ENCODE results near the gene ANK3. TPM values are rescaled to one million over a fixed set of nuclear protein-coding genes. Genes with fewer than 3 reads are reported as not detected.
A peak's percentile ranks its signal among the peaks of the same experiment; 100 is the strongest.

The ANK3 gene
- total and polyA plus RNA-seq, 7 donors, result 11.6 to 170 (median 94.2) TPM

DNA sequence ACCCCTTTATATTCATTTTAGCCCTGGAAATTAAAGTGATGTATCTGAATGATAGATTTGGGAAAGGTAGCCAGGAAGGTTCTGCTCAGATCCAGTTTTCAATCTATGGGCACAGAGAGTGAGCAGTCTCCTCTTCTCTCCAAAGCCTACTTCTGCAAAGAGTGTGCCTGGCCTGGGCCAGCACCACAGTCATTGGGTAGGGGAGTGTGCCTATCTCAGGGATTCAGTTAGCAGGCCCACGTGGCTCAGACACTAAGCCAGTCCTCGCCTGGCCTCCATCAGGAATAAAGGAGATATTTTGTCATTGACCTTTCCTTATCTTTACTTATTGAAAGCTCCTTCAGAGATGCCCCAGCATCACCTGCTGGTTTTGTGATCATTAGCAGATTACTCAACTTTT lies 267.5 kb downstream of the ANK3 start:
- Histone ChIP-seq H3K4me1 (peaks cover 35% of the 10 kb centered on the region), H3K27me3 (ENCODE audit: insufficient read depth in 3 of 3, low read length in 2 of 3) (no peaks in the 10 kb centered on the region), H3K9me3 (no peaks in the 10 kb centered on the region), H3K4me3 (no peak overlapping the region), H3K36me3 (ENCODE audit: insufficient read depth in 1 of 2, low read depth in 1 of 2) (no peaks in the 10 kb centered on the region), H3K27ac (peak overlapping the region; percentile 70)
- intact Hi-C loops (cut with DNase I), result no loop called here
- TF ChIP-seq, protein P1, sequence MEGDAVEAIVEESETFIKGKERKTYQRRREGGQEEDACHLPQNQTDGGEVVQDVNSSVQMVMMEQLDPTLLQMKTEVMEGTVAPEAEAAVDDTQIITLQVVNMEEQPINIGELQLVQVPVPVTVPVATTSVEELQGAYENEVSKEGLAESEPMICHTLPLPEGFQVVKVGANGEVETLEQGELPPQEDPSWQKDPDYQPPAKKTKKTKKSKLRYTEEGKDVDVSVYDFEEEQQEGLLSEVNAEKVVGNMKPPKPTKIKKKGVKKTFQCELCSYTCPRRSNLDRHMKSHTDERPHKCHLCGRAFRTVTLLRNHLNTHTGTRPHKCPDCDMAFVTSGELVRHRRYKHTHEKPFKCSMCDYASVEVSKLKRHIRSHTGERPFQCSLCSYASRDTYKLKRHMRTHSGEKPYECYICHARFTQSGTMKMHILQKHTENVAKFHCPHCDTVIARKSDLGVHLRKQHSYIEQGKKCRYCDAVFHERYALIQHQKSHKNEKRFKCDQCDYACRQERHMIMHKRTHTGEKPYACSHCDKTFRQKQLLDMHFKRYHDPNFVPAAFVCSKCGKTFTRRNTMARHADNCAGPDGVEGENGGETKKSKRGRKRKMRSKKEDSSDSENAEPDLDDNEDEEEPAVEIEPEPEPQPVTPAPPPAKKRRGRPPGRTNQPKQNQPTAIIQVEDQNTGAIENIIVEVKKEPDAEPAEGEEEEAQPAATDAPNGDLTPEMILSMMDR (IDR thresholded peaks at IDR 0.05), result no peak
- DNase-seq (no peak), ATAC-seq (no peak)
- WGBS, 3 donors, result 83 to 84% (median 84%) methylated on average over 2 of the region's 2 CpGs

DNA sequence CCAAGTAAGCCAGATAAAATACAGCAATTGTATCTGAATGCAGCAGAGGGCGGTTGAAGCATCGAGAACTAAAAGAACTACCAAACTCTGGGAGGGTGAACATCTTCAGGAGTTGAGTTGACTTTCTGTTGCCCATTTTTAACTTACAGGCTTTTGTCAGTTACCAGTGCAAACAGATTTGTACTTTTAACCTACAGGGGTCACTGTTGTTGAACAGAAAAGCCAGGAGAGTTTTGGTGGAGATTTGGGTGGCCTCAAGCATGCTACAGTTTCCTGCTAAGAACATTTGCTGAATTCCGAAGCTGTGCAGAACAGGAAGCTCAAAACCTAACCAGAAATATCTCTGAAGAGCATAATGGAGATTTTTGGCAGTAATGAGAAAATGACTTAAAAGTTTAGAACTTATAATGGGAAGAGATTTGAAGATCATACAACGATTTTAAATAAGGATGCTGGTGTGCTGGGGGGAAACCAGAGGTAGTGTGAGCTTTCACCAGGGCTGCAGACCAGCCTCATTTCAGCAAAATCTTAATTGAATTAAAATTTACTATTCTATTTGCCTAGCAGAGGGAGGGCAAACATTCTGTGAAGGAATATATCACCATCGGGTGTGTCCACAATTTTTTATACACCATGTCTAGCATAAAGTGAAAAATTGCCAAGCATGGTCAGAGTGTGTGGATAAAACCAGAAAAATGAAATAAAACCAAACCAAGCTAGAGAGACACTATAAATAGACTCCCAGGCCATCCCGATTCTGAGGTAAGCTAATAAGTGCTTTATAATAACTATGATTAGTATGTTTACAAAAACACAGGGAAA lies 274.7 kb downstream of the ANK3 start:
- DNase-seq, result no peak
- 56 to 67% (median 62%) methylated on average over 6 of the region's 6 CpGs for WGBS, 3 donors
- intact Hi-C loops (cut with DNase I), result loop anchor here (2.0 to 5.0 kb wide), 2 partner anchors 42 to 94 kb away; no protein-coding TSS in a partner anchor
- TF ChIP-seq, protein P1 (IDR thresholded peaks at IDR 0.05), result peak; percentile 61
- Histone ChIP-seq H3K9me3 (no peaks in the 10 kb centered on the region), H3K4me1 (peaks cover 10% of the 10 kb centered on the region), H3K27ac (no peak overlapping the region), H3K4me3 (no peak overlapping the region), H3K27me3 (ENCODE audit: insufficient read depth in 3 of 3, low read length in 2 of 3) (no peaks in the 10 kb centered on the region), H3K36me3 (ENCODE audit: insufficient read depth in 1 of 2, low read depth in 1 of 2) (peaks cover 0 to 10% of the 10 kb centered on the region in 2 donors)
- peak; percentile 68 to 91 (median 80) for ATAC-seq

DNA sequence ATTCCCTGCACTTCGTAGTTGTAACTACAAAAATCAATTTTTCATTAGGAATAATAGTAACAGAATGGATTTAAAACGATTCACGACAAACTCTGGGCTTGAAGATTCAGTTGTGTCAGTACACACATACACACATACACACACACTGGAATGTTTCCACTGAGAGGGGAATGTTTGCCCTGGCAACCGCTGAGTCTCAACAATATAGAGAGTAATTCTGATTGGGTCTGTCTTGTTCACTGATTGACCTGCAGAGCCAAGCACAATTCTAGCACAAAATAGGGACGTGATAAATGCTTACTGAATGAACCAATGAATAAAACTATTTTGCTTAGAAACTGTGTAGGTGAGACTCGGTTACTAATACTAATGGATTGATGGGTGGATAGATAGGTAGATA lies 278.9 kb downstream of the ANK3 start:
- intact Hi-C loops (cut with DNase I), result no loop called here
- 86 to 91% (median 89%) methylated on average over 6 of the region's 6 CpGs for WGBS, 3 donors
- H3K27ac ChIP-seq, result no peak overlapping the region

DNA sequence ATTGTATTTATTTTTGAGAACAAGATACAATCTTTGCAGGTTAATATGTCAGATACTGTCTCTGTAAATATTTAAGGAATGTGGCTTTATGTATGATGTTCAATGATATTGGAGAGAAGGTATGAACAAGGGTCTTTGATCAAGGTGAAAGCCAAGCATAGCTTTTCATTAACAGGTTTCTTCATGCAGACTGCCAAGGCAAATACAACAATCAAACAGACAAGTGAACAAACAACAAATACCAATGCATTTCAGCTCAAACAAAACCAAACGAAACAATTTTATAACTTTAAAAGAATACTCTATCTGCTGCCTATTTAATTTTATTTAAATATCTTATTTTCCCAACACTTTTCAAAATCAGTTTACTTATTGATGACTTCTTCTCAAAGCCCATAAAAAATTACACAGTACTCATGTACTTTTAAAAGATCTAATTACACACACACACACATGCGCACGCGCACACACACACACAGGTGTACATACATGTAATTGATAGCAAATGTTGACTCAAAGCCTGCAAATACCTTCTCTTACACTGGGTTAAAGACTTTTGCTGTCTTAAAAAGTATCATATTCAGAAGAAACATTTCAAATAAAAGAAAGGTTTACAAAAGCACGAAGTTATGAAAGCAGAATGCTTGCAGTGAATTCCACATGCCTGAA lies 282.2 kb downstream of the ANK3 start:
- peaks cover 3 to 56% of the 10 kb centered on the region in 2 donors for H3K36me3 ChIP-seq (ENCODE audit: insufficient read depth in 1 of 2, low read depth in 1 of 2)
- no peaks in the 10 kb centered on the region for H3K9me3 ChIP-seq
- H3K4me1 ChIP-seq, result no peaks in the 10 kb centered on the region
- intact Hi-C loops (cut with DNase I), result loop anchor here in 1 of 2 donors (10.0 kb wide), 2 partner anchors 327 to 537 kb away; no protein-coding TSS in a partner anchor
- DNase-seq, result no peak
- WGBS, 3 donors, result 82 to 90% (median 85%) methylated on average over 5 of the region's 5 CpGs
- no peak overlapping the region for H3K27ac ChIP-seq
- no peaks in the 10 kb centered on the region for H3K27me3 ChIP-seq (ENCODE audit: insufficient read depth in 3 of 3, low read length in 2 of 3)
- no peak overlapping the region for H3K4me3 ChIP-seq
- no peak for ATAC-seq
- TF ChIP-seq, protein P1 (IDR thresholded peaks at IDR 0.05), result no peak

More for the DNA sequence above, 278.9 kb downstream of the ANK3 start:
- H3K4me3 ChIP-seq, result no peak overlapping the region
- TF ChIP-seq, protein P1 (IDR thresholded peaks at IDR 0.05), result no peak
- H3K36me3 ChIP-seq (ENCODE audit: insufficient read depth in 1 of 2, low read depth in 1 of 2), result peaks cover 3 to 38% of the 10 kb centered on the region in 2 donors
- peaks cover 9% of the 10 kb centered on the region for H3K4me1 ChIP-seq
- DNase-seq, result no peak
- H3K27me3 ChIP-seq (ENCODE audit: insufficient read depth in 3 of 3, low read length in 2 of 3), result no peaks in the 10 kb centered on the region
- no peak for ATAC-seq
- H3K9me3 ChIP-seq, result no peaks in the 10 kb centered on the region

All from psoas muscle (tissue), 8 donors.